GM18907 (cell line): ENCODE results near the gene STAT5B.

Source experiments
- ATAC-seq: cut with Tn5 transposase; IDR thresholded peaks from one replicate; pipeline ENCODE4 v1.9.1; 2021; ENCODE audit warnings: mild to moderate bottlenecking, moderate library complexity; ENCODE audit not compliant: unreplicated experiment

STAT5B gene

GRCh38 chr17:42153919-42154742, 122.1 kb downstream of the STAT5B start:
- ATAC-seq: no peak
